ENCODE measurements around the gene SNX10. TPM values are rescaled to one million over a fixed set of nuclear protein-coding genes. Genes with fewer than 3 reads are reported as not detected.

SNX10 gene
- polyA plus RNA-seq, 1 donor (not counting 4 experiments of a cell fraction or from before 2014, with no cell fraction given), result 7.0 TPM

- no peak overlapping the region for H3K4me2 ChIP-seq (ENCODE audit: control insufficient read depth, extremely low read depth, insufficient read depth, low read depth, low read length)
- H3K4me1 ChIP-seq (ENCODE audit: control insufficient read depth, extremely low read depth, insufficient read depth, low read length), result no peaks in the 10 kb centered on the region
- no peak overlapping the region for H2AFZ ChIP-seq (ENCODE audit: control insufficient read depth, low read length)
- H3K9me3 ChIP-seq (ENCODE audit: control insufficient read depth, low read depth, low read length), result no peaks in the 10 kb centered on the region
- no peaks in the 10 kb centered on the region for H3K9me1 ChIP-seq (ENCODE audit: control insufficient read depth, extremely low read depth, insufficient read depth, low read length)
- TF ChIP-seq EZH2 (IDR thresholded peaks at IDR 0.05; ENCODE audit: low read length), result no peak
- TF ChIP-seq, protein P1, sequence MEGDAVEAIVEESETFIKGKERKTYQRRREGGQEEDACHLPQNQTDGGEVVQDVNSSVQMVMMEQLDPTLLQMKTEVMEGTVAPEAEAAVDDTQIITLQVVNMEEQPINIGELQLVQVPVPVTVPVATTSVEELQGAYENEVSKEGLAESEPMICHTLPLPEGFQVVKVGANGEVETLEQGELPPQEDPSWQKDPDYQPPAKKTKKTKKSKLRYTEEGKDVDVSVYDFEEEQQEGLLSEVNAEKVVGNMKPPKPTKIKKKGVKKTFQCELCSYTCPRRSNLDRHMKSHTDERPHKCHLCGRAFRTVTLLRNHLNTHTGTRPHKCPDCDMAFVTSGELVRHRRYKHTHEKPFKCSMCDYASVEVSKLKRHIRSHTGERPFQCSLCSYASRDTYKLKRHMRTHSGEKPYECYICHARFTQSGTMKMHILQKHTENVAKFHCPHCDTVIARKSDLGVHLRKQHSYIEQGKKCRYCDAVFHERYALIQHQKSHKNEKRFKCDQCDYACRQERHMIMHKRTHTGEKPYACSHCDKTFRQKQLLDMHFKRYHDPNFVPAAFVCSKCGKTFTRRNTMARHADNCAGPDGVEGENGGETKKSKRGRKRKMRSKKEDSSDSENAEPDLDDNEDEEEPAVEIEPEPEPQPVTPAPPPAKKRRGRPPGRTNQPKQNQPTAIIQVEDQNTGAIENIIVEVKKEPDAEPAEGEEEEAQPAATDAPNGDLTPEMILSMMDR (optimal IDR thresholded peaks at IDR 0.05 in 1 of 3, IDR thresholded peaks at IDR 0.05 in 1 of 3, conservative IDR thresholded peaks at IDR 0.05 in 1 of 3; ENCODE audit: extremely low read depth in 1 of 3, insufficient read depth in 2 of 3, low read length in 3 of 3), result no peak
- H3K9ac ChIP-seq (ENCODE audit: control insufficient read depth, extremely low read depth, insufficient read depth, low read length), result no peak overlapping the region
- no peaks in the 10 kb centered on the region for H3K79me2 ChIP-seq (ENCODE audit: control insufficient read depth, insufficient read depth, low read length)
- FAIRE-seq (no peak), DNase-seq (ENCODE audit: low read depth, low spot score) (no peak)
- no peaks in the 10 kb centered on the region for H3K27me3 ChIP-seq (ENCODE audit: control insufficient read depth, extremely low read depth, insufficient read depth, low read length)
- no peaks in the 10 kb centered on the region for H4K20me1 ChIP-seq (ENCODE audit: control insufficient read depth, extremely low read depth, insufficient read depth, low read length)
- dilution Hi-C loops (cut with MboI; ENCODE audit: extremely low pct_ligation_motif_present, low sequenced_read_pairs), result no loop called here
- H3K27ac ChIP-seq (ENCODE audit: control insufficient read depth, insufficient read depth, low read length), result no peak overlapping the region
- no peaks in the 10 kb centered on the region for H3K36me3 ChIP-seq (ENCODE audit: control insufficient read depth in 2 of 2, extremely low read depth in 1 of 2, insufficient read depth in 2 of 2, low read length in 2 of 2)
- H3K4me3 ChIP-seq (ENCODE audit: control insufficient read depth in 2 of 3, extremely low read depth in 1 of 3, insufficient read depth in 2 of 3, low read depth in 1 of 3, low read length in 3 of 3), result no peak overlapping the region
Measured at GRCh38 chr7:26361637-26362036, 70.0 kb downstream of the SNX10 start.

GRCh38 chr7:26363465-26363864 is 71.8 kb downstream of the SNX10 start:
- Histone ChIP-seq H2AFZ (ENCODE audit: control insufficient read depth, low read length) (no peak overlapping the region), H3K4me3 (ENCODE audit: control insufficient read depth in 2 of 3, extremely low read depth in 1 of 3, insufficient read depth in 2 of 3, low read depth in 1 of 3, low read length in 3 of 3) (no peak overlapping the region), H3K9ac (ENCODE audit: control insufficient read depth, extremely low read depth, insufficient read depth, low read length) (no peak overlapping the region), H4K20me1 (ENCODE audit: control insufficient read depth, extremely low read depth, insufficient read depth, low read length) (no peaks in the 10 kb centered on the region), H3K4me2 (ENCODE audit: control insufficient read depth, extremely low read depth, insufficient read depth, low read depth, low read length) (no peak overlapping the region), H3K9me1 (ENCODE audit: control insufficient read depth, extremely low read depth, insufficient read depth, low read length) (no peaks in the 10 kb centered on the region), H3K4me1 (ENCODE audit: control insufficient read depth, extremely low read depth, insufficient read depth, low read length) (no peaks in the 10 kb centered on the region), H3K9me3 (ENCODE audit: control insufficient read depth, low read depth, low read length) (no peaks in the 10 kb centered on the region), H3K27ac (ENCODE audit: control insufficient read depth, insufficient read depth, low read length) (no peak overlapping the region), H3K27me3 (ENCODE audit: control insufficient read depth, extremely low read depth, insufficient read depth, low read length) (no peaks in the 10 kb centered on the region), H3K36me3 (ENCODE audit: control insufficient read depth in 2 of 2, extremely low read depth in 1 of 2, insufficient read depth in 2 of 2, low read length in 2 of 2) (no peaks in the 10 kb centered on the region), H3K79me2 (ENCODE audit: control insufficient read depth, insufficient read depth, low read length) (no peaks in the 10 kb centered on the region)
- FAIRE-seq (no peak), DNase-seq (ENCODE audit: low read depth, low spot score) (no peak)
- dilution Hi-C loops (cut with MboI; ENCODE audit: extremely low pct_ligation_motif_present, low sequenced_read_pairs), result no loop called here
- TF ChIP-seq, protein P1 (optimal IDR thresholded peaks at IDR 0.05 in 1 of 3, IDR thresholded peaks at IDR 0.05 in 1 of 3, conservative IDR thresholded peaks at IDR 0.05 in 1 of 3; ENCODE audit: extremely low read depth in 1 of 3, insufficient read depth in 2 of 3, low read length in 3 of 3), result no peak
- no peak for TF ChIP-seq EZH2 (IDR thresholded peaks at IDR 0.05; ENCODE audit: low read length)

Data from keratinocyte (primary cell).